Small intestine (tissue), 7 donors: Measurements from ENCODE around the gene DPP6. TPM values are rescaled to one million over a fixed set of nuclear protein-coding genes. Genes with fewer than 3 reads are reported as not detected.
"Not testable (repeated sequence)": the region's sequence is repeated elsewhere in the genome, so short reads cannot be mapped to it uniquely, and the experiment has no call there.

Source experiments
- DNase-seq, 2 donors: peaks; one replicate each; pipeline versions ENCODE4 v3.0.0 to v3.0.0-alpha.2; 2013
- FAIRE-seq: peaks from 2 replicates; lab custom pipeline; 2012; peaks lifted over from hg19 to GRCh38; lab: Jason Lieb, UNC
- H3K27ac ChIP-seq, 3 donors: one replicate each; pipeline ENCODE4 v1.5.1; 2013; ENCODE audit warnings: low read length in 2 of 3, mild to moderate bottlenecking in 2 of 3, control low read depth in 1 of 3, inconsistent platforms in 1 of 3, low read depth in 1 of 3, moderate library complexity in 1 of 3
- H3K27me3 ChIP-seq, 3 donors: one replicate each; pipeline ENCODE4 v1.6.1; 2013; ENCODE audit warnings: low read length in 3 of 3, inconsistent platforms in 1 of 3; ENCODE audit not compliant: control insufficient read depth in 3 of 3, insufficient read depth in 3 of 3
- H3K36me3 ChIP-seq, 3 donors: one replicate each; pipeline ENCODE4 v1.6.1; 2013; ENCODE audit warnings: low read length in 3 of 3, inconsistent platforms in 1 of 3, low read depth in 1 of 3, mild to moderate bottlenecking in 1 of 3, moderate library complexity in 1 of 3; ENCODE audit not compliant: control insufficient read depth in 3 of 3, insufficient read depth in 2 of 3
- H3K4me1 ChIP-seq, 3 donors: one replicate each; pipeline ENCODE4 v1.6.1; 2013; ENCODE audit warnings: low read length in 2 of 3, inconsistent platforms in 1 of 3, low read depth in 1 of 3, mild to moderate bottlenecking in 1 of 3, moderate library complexity in 1 of 3; ENCODE audit not compliant: control insufficient read depth in 3 of 3, insufficient read depth in 2 of 3
- H3K4me3 ChIP-seq, 3 donors: one replicate each; pipeline ENCODE4 v1.5.1; 2013; ENCODE audit warnings: low read length in 3 of 3, control low read depth in 1 of 3, inconsistent platforms in 1 of 3, low read depth in 1 of 3, mild to moderate bottlenecking in 1 of 3, moderate library complexity in 1 of 3
- H3K9me3 ChIP-seq, 2 donors: one replicate each; pipeline ENCODE4 v1.6.1; 2013; ENCODE audit warnings: low read depth in 1 of 2, low read length in 1 of 2; ENCODE audit not compliant: control insufficient read depth in 2 of 2, insufficient read depth in 1 of 2
- WGBS, 3 donors: extraction: QIAGEN DNeasy Blood & Tissue Kit; methylation state at CpG; one replicate each; pipeline ENCODE4 v1.1.7; 2013; 5-methylcytosine and 5-hydroxymethylcytosine counted together
- polyA plus RNA-seq, 4 donors: library from polyadenylated mRNA; stranded (reverse) in 3 of 4; unstranded in 1 of 4; fragments of 200-250 nt in 3 of 4; fragments of 120-200 nt in 1 of 4; gene quantifications; one replicate each; pipeline versions ENCODE4 v1.2.1 to v1.2.3, GENCODE V29; 2013
- donor health status: healthy with polysubstance abuse.
- donor health status: control.
- donor health status: control.
- donor health status: Bipolar disorder and iron deficiency.
- donor health status: healthy.

Gene DPP6
- polyA plus RNA-seq, 4 donors: 0.80 to 1.8 TPM; not detected in 2

- not testable (repeated sequence) for FAIRE-seq, H3K27ac ChIP-seq, H3K4me1 ChIP-seq, H3K27me3 ChIP-seq, H3K4me3 ChIP-seq, H3K36me3 ChIP-seq
- WGBS, 3 donors: 11 to 19% (median 15%) methylated on average over 9 of the region's 9 CpGs
- peak in 1 of 2 donors; percentile 49 for DNase-seq
- peaks cover 0 to 12% of the 10 kb centered on the region in 2 donors for H3K9me3 ChIP-seq
Measured at GRCh38 chr7:154055491-154056106, 3.4 kb downstream of the DPP6 start.

GRCh38 chr7:154058783-154059182, 6.6 kb downstream of the DPP6 start:
- not testable (repeated sequence) for FAIRE-seq

GRCh38 chr7:154060551-154060950, 8.4 kb downstream of the DPP6 start:
- not testable (repeated sequence) for H3K36me3 ChIP-seq, FAIRE-seq, H3K4me3 ChIP-seq, H3K27ac ChIP-seq, H3K4me1 ChIP-seq, H3K27me3 ChIP-seq, DNase-seq
- WGBS, 3 donors: 87 to 93% (median 91%) methylated on average over 9 to 15 of the region's 15 CpGs
- peaks cover 0 to 15% of the 10 kb centered on the region in 2 donors for H3K9me3 ChIP-seq

More at GRCh38 chr7:154058783-154059182, 6.6 kb downstream of the DPP6 start:
- not testable (repeated sequence) for H3K4me3 ChIP-seq, H3K36me3 ChIP-seq, H3K27me3 ChIP-seq, DNase-seq, H3K4me1 ChIP-seq, H3K27ac ChIP-seq
- WGBS, 3 donors: 86 to 92% (median 88%) methylated on average over 14 of the region's 14 CpGs
- H3K9me3 ChIP-seq: peaks cover 0 to 15% of the 10 kb centered on the region in 2 donors

GRCh38 chr7:154071833-154072232, 19.6 kb downstream of the DPP6 start:
- not testable (repeated sequence) for FAIRE-seq

GRCh38 chr7:154072395-154073181, 20.4 kb downstream of the DPP6 start:
- H3K4me3 ChIP-seq, H3K4me1 ChIP-seq, H3K27me3 ChIP-seq, H3K9me3 ChIP-seq, DNase-seq, H3K27ac ChIP-seq, FAIRE-seq, H3K36me3 ChIP-seq: not testable (repeated sequence)
- WGBS, 3 donors: 72 to 82% (median 75%) methylated on average over 14 to 15 of the region's 15 CpGs

More at GRCh38 chr7:154071833-154072232, 19.6 kb downstream of the DPP6 start:
- H3K27me3 ChIP-seq, H3K36me3 ChIP-seq, H3K4me3 ChIP-seq, H3K27ac ChIP-seq, H3K4me1 ChIP-seq, H3K9me3 ChIP-seq: not testable (repeated sequence)
- WGBS, 3 donors: 16 to 18% (median 18%) methylated on average over 4 of the region's 4 CpGs
- DNase-seq: peak in 1 of 2 donors; percentile 17

- WGBS, 3 donors: 80 to 93% (median 86%) methylated on average over 2 of the region's 2 CpGs
- not testable (repeated sequence) for FAIRE-seq, DNase-seq
Measured at GRCh38 chr7:154078523-154078922, 26.3 kb downstream of the DPP6 start.

GRCh38 chr7:154080249-154080648, 28.1 kb downstream of the DPP6 start:
- H3K27ac ChIP-seq, DNase-seq, FAIRE-seq, H3K36me3 ChIP-seq, H3K9me3 ChIP-seq, H3K4me1 ChIP-seq, H3K4me3 ChIP-seq, H3K27me3 ChIP-seq: not testable (repeated sequence)
- WGBS, 3 donors: 74 to 84% (median 76%) methylated on average over 2 to 3 of the region's 3 CpGs

More at GRCh38 chr7:154078523-154078922, 26.3 kb downstream of the DPP6 start:
- H3K4me1 ChIP-seq, H3K4me3 ChIP-seq, H3K27ac ChIP-seq, H3K27me3 ChIP-seq, H3K36me3 ChIP-seq, H3K9me3 ChIP-seq: not testable (repeated sequence)

GRCh38 chr7:154087037-154087725, 35.0 kb downstream of the DPP6 start:
- H3K27ac ChIP-seq, FAIRE-seq, DNase-seq, H3K36me3 ChIP-seq, H3K4me1 ChIP-seq, H3K27me3 ChIP-seq, H3K4me3 ChIP-seq, H3K9me3 ChIP-seq: not testable (repeated sequence)
- WGBS, 3 donors: 61 to 72% (median 62%) methylated on average over 4 to 5 of the region's 6 CpGs
